Dedifferentiated amniotic fluid mesenchymal stem cell (primary cell): Measurements from ENCODE around the gene COPS7A.

Source experiments
- DNase-seq: peaks from one replicate; pipeline ENCODE4 v3.0.0-alpha.2; 2016; ENCODE audit errors: extremely low spot score

Gene COPS7A

GRCh38 chr12:6770094-6770493, 46.2 kb downstream of the COPS7A start:
- no peak for DNase-seq

GRCh38 chr12:6770600-6770999, 46.8 kb downstream of the COPS7A start:
- DNase-seq, result no peak

GRCh38 chr12:6771091-6771495, 47.2 kb downstream of the COPS7A start:
- DNase-seq, result no peak

DNA sequence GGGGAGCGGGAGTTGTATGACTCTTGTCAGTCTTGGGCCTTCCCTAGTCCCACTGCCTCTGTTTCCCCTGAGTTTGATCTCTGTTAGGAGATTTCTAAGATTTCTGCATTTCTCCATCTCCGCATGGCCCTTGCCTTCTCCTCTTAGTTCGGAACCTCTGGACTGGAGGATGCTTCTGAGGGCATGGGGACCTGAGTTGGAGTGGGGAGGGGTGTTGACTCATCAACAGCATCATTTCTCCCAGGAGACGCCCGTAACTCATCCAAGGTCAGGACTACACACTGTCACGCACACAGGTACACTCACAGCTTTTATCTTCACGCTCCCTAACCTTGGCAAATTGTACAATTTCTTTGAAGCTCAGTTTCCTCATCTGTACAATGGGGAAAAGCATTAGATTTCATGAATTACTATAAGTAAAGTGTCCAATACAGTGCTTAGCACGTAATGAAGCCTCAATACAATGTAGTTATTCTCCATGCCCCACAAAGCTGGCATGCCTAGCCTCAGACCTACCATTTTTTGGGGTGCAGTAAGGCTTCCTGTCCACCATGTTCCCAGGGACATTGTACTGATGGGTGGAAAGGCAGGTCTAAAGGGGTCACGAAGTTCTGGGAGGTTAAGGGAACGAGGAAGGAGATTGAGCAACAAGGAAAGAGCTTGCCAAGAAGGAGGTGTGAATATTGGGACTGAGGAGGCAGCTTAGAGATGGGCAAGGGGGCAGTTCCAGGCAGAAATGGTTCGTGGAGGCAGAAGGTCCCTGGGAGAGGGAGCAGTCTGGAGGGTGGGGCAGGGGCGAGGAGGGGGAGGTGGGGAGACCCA, 47.9 kb downstream of the COPS7A start:
- DNase-seq, result no peak

DNA sequence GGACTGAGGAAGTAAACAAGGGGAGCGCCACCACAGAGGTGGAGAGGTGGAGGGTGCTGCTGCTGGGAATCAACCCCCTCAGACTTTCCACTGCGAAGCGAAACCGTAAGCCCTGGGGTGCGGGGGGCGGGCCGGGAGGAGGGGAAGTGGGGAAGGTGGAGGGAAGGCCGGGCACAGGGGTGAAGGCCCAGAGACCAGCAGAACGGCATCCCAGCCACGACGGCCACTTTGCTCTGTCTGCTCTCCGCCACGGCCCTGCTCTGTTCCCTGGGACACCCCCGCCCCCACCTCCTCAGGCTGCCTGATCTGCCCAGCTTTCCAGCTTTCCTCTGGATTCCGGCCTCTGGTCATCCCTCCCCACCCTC, 48.5 kb downstream of the COPS7A start, which contains the start of gene LAG3:
TSS of gene LAG3 (plus strand) at position 190 of the 365 bp plus-strand sequence. CDS start 333 bp downstream, outside the sequence.
- no peak for DNase-seq

DNA sequence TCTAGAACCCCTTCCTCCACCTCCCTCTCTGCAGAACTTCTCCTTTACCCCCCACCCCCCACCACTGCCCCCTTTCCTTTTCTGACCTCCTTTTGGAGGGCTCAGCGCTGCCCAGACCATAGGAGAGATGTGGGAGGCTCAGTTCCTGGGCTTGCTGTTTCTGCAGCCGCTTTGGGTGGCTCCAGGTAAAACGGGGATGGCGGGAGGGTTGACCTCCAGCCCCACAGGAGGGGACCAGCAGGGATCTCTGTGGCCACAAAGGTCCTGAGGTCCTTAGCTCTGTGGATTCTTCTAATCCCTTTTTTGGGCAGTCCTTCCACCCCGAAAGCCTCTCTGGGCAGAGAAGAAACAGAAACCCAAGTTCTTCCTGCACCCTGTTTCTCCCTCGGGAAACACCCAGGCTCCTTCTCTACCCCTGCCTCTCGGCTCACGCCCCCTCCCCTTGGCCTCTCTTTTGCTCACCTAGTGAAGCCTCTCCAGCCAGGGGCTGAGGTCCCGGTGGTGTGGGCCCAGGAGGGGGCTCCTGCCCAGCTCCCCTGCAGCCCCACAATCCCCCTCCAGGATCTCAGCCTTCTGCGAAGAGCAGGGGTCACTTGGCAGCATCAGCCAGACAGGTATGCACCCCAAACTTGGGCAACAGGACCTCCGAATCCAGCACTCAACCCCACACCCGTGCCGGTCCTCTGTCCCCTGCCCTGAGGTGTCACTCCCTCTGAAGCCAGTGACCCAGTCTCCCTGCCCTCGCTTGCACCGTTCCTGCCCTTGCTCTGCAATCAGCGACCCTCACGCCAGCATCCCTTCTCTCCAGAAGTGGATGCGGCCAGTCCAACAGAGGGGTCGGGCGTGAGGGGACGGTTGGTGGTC, 49.1 kb downstream of the COPS7A start:
- no peak for DNase-seq

DNA sequence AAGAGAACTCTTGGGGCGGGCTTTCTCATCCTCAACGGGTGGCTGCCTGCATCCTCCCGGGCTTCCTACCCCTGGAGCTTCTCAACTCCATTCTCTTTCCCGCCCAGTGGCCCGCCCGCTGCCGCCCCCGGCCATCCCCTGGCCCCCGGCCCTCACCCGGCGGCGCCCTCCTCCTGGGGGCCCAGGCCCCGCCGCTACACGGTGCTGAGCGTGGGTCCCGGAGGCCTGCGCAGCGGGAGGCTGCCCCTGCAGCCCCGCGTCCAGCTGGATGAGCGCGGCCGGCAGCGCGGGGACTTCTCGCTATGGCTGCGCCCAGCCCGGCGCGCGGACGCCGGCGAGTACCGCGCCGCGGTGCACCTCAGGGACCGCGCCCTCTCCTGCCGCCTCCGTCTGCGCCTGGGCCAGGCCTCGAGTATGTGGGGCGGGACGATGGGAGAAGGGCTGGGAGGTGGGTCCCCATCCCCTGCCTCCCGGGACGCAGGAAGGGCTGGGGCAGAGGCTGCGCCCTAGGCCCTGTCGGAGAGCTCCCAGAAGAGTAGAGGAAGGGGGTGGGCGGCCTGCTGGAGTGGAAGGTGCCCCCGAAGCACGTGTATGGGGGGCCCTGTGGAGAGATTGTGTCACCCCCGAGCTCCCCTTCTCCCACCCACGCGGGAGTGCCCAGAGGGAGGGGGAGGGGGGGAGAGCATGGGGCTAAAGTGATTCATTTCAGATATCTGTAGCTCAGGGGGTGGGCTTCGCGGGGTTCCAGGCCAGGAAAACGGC, 49.9 kb downstream of the COPS7A start:
- no peak for DNase-seq

DNA sequence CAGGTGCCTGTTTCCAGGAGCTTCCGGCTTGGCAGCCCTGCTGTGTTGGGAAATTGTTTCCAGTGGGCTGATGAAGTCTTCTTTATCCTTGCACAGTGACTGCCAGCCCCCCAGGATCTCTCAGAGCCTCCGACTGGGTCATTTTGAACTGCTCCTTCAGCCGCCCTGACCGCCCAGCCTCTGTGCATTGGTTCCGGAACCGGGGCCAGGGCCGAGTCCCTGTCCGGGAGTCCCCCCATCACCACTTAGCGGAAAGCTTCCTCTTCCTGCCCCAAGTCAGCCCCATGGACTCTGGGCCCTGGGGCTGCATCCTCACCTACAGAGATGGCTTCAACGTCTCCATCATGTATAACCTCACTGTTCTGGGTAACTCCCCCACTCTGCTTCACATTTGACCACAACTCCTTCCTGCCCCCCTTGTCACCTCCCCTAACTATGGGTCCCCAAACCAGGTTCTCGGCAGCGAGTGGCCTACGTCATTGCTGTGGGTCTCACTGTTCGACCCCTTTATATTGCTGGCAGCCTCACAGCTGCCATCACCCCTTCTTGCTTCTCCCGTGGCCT, 50.7 kb downstream of the COPS7A start:
- DNase-seq, result no peak

- DNase-seq, result no peak
Observed at GRCh38 chr12:6775185-6776174, 51.6 kb downstream of the COPS7A start.

DNA sequence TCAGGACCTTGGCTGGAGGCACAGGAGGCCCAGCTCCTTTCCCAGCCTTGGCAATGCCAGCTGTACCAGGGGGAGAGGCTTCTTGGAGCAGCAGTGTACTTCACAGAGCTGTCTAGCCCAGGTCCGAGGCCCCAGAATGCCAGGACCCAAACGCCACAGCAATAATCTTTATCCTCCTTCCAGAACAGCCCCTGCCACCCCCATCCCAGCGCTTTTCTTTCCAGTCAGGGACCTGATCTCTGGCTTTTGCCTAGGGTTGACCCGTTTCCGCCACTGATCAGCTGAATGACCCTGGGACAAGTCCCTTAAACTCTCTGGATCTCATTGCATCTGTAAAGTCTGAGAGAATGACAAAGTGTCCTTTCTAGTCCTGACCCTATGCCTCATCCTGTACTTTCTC, 53.5 kb downstream of the COPS7A start:
- DNase-seq, result no peak

DNA sequence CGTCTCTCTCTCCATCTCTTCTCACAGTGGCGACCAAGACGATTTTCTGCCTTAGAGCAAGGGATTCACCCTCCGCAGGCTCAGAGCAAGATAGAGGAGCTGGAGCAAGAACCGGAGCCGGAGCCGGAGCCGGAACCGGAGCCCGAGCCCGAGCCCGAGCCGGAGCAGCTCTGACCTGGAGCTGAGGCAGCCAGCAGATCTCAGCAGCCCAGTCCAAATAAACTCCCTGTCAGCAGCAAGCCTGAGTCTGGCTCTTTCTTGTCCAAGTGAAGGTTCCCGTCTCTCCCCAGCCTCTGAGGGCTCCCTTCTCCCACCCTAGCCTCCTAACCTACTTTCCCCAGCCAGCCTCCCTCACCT, 54.3 kb downstream of the COPS7A start:
- no peak for DNase-seq

DNA sequence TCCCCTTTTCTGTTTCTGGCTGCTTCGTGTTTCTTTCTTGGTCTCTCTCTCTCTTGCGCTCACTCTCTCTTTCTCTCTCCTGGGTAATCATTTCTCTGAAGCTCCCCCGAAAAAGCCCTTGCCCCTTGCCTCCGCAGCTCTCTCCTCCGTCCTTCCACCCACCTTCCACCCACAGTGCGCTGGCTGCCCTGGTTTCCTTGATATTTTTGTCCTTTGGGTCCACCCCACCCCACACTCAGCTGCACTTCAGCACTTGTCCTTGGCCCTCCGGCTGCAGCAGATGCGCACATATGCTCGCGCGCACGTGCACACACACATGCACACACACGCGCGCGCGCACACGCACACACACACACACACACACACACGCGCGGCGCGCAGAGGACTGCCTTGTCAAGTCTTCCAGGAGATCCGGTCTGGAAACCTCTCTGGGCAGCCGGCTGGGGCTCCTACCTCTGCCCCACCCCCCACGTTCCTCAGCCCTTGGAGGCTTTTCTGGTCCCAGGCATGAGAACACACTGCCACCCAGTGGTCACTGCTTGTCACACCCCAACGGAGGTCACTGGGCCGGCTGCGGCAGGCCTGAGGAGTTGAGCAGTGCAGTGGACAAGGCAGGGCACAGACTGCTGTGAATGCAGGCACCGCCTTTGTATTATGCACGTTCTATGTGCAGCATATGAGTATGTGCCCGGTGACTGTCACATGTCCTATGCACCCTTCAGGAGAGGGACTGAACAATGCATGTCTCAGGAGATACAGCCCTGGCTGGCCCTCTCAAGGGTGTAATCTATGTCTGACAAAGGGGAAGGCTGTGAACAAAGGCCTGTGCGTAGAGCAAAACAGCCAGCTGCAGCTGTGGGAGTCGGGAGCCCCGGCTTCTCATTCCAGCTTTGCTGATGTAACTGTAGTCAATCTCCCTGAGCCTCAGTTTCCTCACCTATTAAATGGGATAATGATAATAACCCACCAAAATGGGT, 55.0 kb downstream of the COPS7A start:
- peak; percentile 89 for DNase-seq

DNA sequence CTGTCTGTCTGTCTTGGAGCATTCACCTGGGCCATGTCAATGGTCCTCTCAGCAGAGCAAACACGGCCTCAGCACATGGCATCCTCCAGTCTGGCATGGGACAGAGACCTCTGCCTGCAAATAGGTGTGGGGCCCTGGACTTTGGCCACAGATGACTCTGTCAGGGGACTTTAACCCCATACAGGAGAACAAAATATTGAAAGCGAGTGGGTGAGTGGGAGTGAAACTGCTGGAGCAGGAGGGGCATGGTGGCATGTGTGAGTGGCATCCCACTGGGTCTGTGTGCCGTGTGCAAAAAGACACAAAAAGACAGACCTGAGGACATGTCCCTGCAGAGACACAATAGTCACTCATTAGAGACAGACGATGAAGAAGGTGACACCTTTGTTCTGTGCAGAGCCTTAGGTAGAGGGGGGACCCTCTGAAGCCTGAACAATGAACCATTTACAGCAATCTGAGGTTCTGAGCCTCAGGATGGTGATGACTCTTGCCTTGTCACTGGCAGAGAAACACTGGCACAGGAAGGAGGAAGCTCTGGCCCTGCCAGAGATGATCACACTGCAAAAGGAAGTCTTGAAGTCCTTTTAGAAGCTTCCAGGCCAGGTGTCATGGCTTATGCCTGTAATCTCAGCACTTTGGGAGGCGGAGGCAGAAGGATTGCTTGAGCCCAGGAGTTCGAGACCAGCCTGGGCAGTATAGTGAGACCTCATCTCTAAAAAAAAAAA, 56.0 kb downstream of the COPS7A start:
- DNase-seq, result no peak

DNA sequence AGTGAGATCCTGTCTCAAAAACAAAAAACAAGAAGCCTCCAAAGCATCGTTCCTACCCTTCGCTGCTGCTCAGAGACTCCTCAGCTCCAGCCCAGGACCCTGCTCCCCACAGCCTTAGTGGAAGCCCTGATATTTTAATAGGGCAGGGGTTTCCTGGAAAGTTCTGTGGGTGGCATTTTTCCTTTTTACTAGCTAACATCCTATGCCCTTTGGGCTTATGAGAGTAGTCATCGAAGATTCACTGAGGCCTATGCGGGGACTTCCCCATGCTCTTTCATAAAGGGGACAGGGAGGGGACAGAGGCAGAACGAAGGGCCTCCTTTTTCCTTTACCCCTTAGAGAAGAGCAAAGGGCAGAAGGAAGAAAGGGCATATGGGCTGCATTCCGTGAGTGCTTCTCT, 56.7 kb downstream of the COPS7A start:
- DNase-seq, result no peak
